ENCODE measurements around the gene NEGR1. TPM values are rescaled to one million over a fixed set of nuclear protein-coding genes. Genes with fewer than 3 reads are reported as not detected.

Gene NEGR1
- total and polyA plus RNA-seq, 9 of the 15 experiments (the other 6 are each of a cell fraction or from before 2014, with no cell fraction given): not detected

- POLR2A ChIA-PET: no interaction called here
- Histone ChIP-seq H3K9me3 (replicated peaks; ENCODE audit: control insufficient read depth, insufficient read depth, low read depth, low read length) (no peaks in the 10 kb centered on the region), H3K27me3 (ENCODE audit: control insufficient read depth in 2 of 2, insufficient read depth in 2 of 2, low read length in 2 of 2) (no peaks in the 10 kb centered on the region), H3K4me1 (replicated peaks in 1 of 2; ENCODE audit: control insufficient read depth in 2 of 2, insufficient read depth in 2 of 2, low read length in 2 of 2) (no peaks in the 10 kb centered on the region; a peak in 1 of 5 replicates), H3K27ac (ENCODE audit: extremely low read depth, low read depth, low read length) (no peak overlapping the region), H2AFZ (ENCODE audit: low read depth, low read length) (no peak overlapping the region), H4K20me1 (replicated peaks; ENCODE audit: control insufficient read depth, insufficient read depth, low read length) (no peaks in the 10 kb centered on the region), H3K4me3 (no peak overlapping the region), H3K4me2 (ENCODE audit: insufficient read depth, low read length) (no peak overlapping the region), H3K36me3 (ENCODE audit: control insufficient read depth, insufficient read depth, low read length) (no peaks in the 10 kb centered on the region), H3K9ac (ENCODE audit: insufficient read depth in 1 of 2, low read depth in 2 of 2, low read length in 2 of 2) (no peak overlapping the region), H3K9me1 (ENCODE audit: control insufficient read depth, insufficient read depth, low read length) (no peaks in the 10 kb centered on the region), H3K79me2 (ENCODE audit: control insufficient read depth, insufficient read depth, low read length) (no peaks in the 10 kb centered on the region)
- no TSS peak for BruUV-seq (replicated peaks)
- 0% methylated on average over 7 of the region's 7 CpGs for WGBS (ENCODE audit: insufficient coverage, low coverage, missing lambda C conversion rate)
- no peak for DNase-seq (ENCODE audit: extremely low read depth in 1 of 4, low spot score in 3 of 4)
- in situ Hi-C loops (cut with MboI) (no loop called here), intact Hi-C loops (cut with micrococcal nuclease) (no loop called here)
- FAIRE-seq: no peak
- CTCF ChIA-PET (ENCODE audit: low intra/inter-chr PET ratio): no interaction called here
- ATAC-seq: no peak
- no peak for TF ChIP-seq XRCC3 (IDR thresholded peaks at IDR 0.05)
- no peak for TF ChIP-seq FOXA3 (CRISPR knock-in tag; conservative IDR thresholded peaks at IDR 0.05 in 1 of 2, IDR thresholded peaks at IDR 0.05 in 1 of 2)
- TF ChIP-seq ZNF592 (IDR thresholded peaks at IDR 0.05): no peak
- no peak for TF ChIP-seq CHAMP1 (IDR thresholded peaks at IDR 0.05)
- TF ChIP-seq ZNF445 (CRISPR knock-in tag; IDR thresholded peaks at IDR 0.05; ENCODE audit: low read depth): no peak
- TF ChIP-seq PHB (CRISPR knock-in tag; IDR thresholded peaks at IDR 0.05): no peak
- no peak for TF ChIP-seq THAP7 (CRISPR knock-in tag; IDR thresholded peaks at IDR 0.05)
- TF ChIP-seq SRSF1 (IDR thresholded peaks at IDR 0.05; ENCODE audit: low read depth, low read length): no peak
- TF ChIP-seq FUS (optimal IDR thresholded peaks at IDR 0.05; ENCODE audit: low read depth, low read length): no peak
- TF ChIP-seq FOXK1 (CRISPR knock-in tag; IDR thresholded peaks at IDR 0.05; ENCODE audit: borderline replicate concordance): no peak
- no peak for TF ChIP-seq ZNF175 (CRISPR knock-in tag; IDR thresholded peaks at IDR 0.05; ENCODE audit: low read depth)
- TF ChIP-seq TRIM24 (IDR thresholded peaks at IDR 0.05): no peak
- no peak for TF ChIP-seq ARNT (IDR thresholded peaks at IDR 0.05)
- TF ChIP-seq POLR2AphosphoS5 (IDR thresholded peaks at IDR 0.05; ENCODE audit: control insufficient read depth, insufficient read depth, low read depth, low read length): no peak
- TF ChIP-seq ZNF174 (CRISPR knock-in tag; IDR thresholded peaks at IDR 0.05): no peak
- TF ChIP-seq SREBF1 (IDR thresholded peaks at IDR 0.05; ENCODE audit: borderline replicate concordance, low read depth, low read length): no peak
- no peak for TF ChIP-seq HOXB6 (CRISPR knock-in tag; IDR thresholded peaks at IDR 0.05; ENCODE audit: borderline replicate concordance)
- no peak for TF ChIP-seq ZBED1 (IDR thresholded peaks at IDR 0.05)
- no peak for TF ChIP-seq SLC30A9 (CRISPR knock-in tag; IDR thresholded peaks at IDR 0.05)
These were observed 1.7 kb upstream of the NEGR1 start for GRCh38 chr1:72284084-72284347.
